ENCODE measurements around the gene RALY. TPM values are rescaled to one million over a fixed set of nuclear protein-coding genes. Genes with fewer than 3 reads are reported as not detected.
A peak's percentile ranks its signal among the peaks of the same experiment; 100 is the strongest.
"Not testable (repeated sequence)": the region's sequence is repeated elsewhere in the genome, so short reads cannot be mapped to it uniquely, and the experiment has no call there.

RALY gene
- total and polyA plus RNA-seq, 9 donors, result 51.7 to 131 (median 105) TPM

- Histone ChIP-seq H3K4me3 (no peak overlapping the region), H3K36me3 (no peaks in the 10 kb centered on the region), H3K27ac (peak overlapping the region in 1 of 2 donors; percentile 8), H3K4me1 (ENCODE audit: insufficient read depth) (peaks cover 25% of the 10 kb centered on the region), H3K9me3 (no peaks in the 10 kb centered on the region), H3K27me3 (no peaks in the 10 kb centered on the region)
- intact Hi-C loops (cut with DNase I), result no loop called here
- DNase-seq, result peak in 1 of 5 donors; percentile 15
- TF ChIP-seq CTCF (IDR thresholded peaks at IDR 0.05) (no peak), EP300 (IDR thresholded peaks at IDR 0.05) (no peak), POLR2A (IDR thresholded peaks at IDR 0.05) (no peak)
- 5 to 18% (median 10%) methylated on average over 5 of the region's 5 CpGs for WGBS, 3 donors
These were observed 31.1 kb downstream of the RALY start for GRCh38 chr20:34024723-34025351.

- H3K36me3 ChIP-seq; DNase-seq; intact Hi-C loops (cut with DNase I); H3K9me3 ChIP-seq; H3K27ac ChIP-seq; H3K4me3 ChIP-seq; H3K27me3 ChIP-seq: not testable (repeated sequence)
- H3K4me1 ChIP-seq (ENCODE audit: insufficient read depth), result peaks cover 22% of the 10 kb centered on the region
- WGBS, 3 donors, result 95 to 97% (median 96%) methylated on average over 6 of the region's 6 CpGs
These were observed 34.3 kb downstream of the RALY start for GRCh38 chr20:34028013-34028412.

GRCh38 chr20:34029415-34029814, 35.7 kb downstream of the RALY start:
- intact Hi-C loops (cut with DNase I), result loop anchor here in 1 of 4 donors (1.0 kb wide), 1 partner anchor 15 kb away; no protein-coding TSS in a partner anchor
- no peak overlapping the region for H3K4me3 ChIP-seq
- peaks cover 16% of the 10 kb centered on the region for H3K4me1 ChIP-seq (ENCODE audit: insufficient read depth)
- no peak overlapping the region for H3K27ac ChIP-seq
- no peak for DNase-seq
- TF ChIP-seq CTCF (IDR thresholded peaks at IDR 0.05), result no peak
- no peak for TF ChIP-seq POLR2A (IDR thresholded peaks at IDR 0.05)
- no peak for TF ChIP-seq EP300 (IDR thresholded peaks at IDR 0.05)
- H3K27me3 ChIP-seq, result no peaks in the 10 kb centered on the region
- whole genome bisulfite sequencing, 3 donors, result 95 to 100% (median 97%) methylated on average over 1 of the region's 1 CpG
- no peaks in the 10 kb centered on the region for H3K9me3 ChIP-seq
- H3K36me3 ChIP-seq, result no peaks in the 10 kb centered on the region

GRCh38 chr20:34030456-34030855, 36.7 kb downstream of the RALY start:
- Histone ChIP-seq H3K27me3 (no peaks in the 10 kb centered on the region), H3K36me3 (no peaks in the 10 kb centered on the region), H3K4me3 (no peak overlapping the region), H3K4me1 (ENCODE audit: insufficient read depth) (peaks cover 6% of the 10 kb centered on the region), H3K9me3 (no peaks in the 10 kb centered on the region), H3K27ac (no peak overlapping the region)
- no peak for DNase-seq
- TF ChIP-seq EP300 (IDR thresholded peaks at IDR 0.05), result no peak
- intact Hi-C loops (cut with DNase I), result no loop called here
- 97 to 100% (median 97%) methylated on average over 1 of the region's 1 CpG for WGBS, 3 donors

GRCh38 chr20:34033903-34034302, 40.2 kb downstream of the RALY start:
- no peaks in the 10 kb centered on the region for H3K27me3 ChIP-seq
- no peaks in the 10 kb centered on the region for H3K36me3 ChIP-seq
- no peak overlapping the region for H3K4me3 ChIP-seq
- H3K4me1 ChIP-seq (ENCODE audit: insufficient read depth), result peaks cover 18% of the 10 kb centered on the region
- no peaks in the 10 kb centered on the region for H3K9me3 ChIP-seq
- no peak overlapping the region for H3K27ac ChIP-seq
- no peak for DNase-seq
- no peak for TF ChIP-seq EP300 (IDR thresholded peaks at IDR 0.05)
- TF ChIP-seq POLR2A (IDR thresholded peaks at IDR 0.05), result no peak
- no peak for TF ChIP-seq CTCF (IDR thresholded peaks at IDR 0.05)
- WGBS, 3 donors, result 82 to 85% (median 83%) methylated on average over 4 of the region's 4 CpGs
- intact Hi-C loops (cut with DNase I), result no loop called here

All from ovary (tissue), 9 donors.